Left ventricle myocardium inferior (tissue), 1 donor: ENCODE results near the gene ARF1. TPM values are rescaled to one million over a fixed set of nuclear protein-coding genes. Genes with fewer than 3 reads are reported as not detected.
A peak's percentile ranks its signal among the peaks of the same experiment; 100 is the strongest.

ENCODE experiments used
- DNase-seq: peaks from one replicate; pipeline ENCODE4 v3.0.0-alpha.2; 2020
- H3K27ac ChIP-seq: fragments of 200-600 bp; replicated peaks from 2 replicates; pipeline ENCODE4 v1.8.0; 2021
- H3K27me3 ChIP-seq: fragments of 200-600 bp; 2 replicates; pipeline ENCODE4 v1.8.0; 2021; ENCODE audit warnings: low read depth
- H3K36me3 ChIP-seq: fragments of 200-600 bp; 2 replicates; pipeline ENCODE4 v1.8.0; 2021
- H3K4me1 ChIP-seq: fragments of 200-600 bp; 2 replicates; pipeline ENCODE4 v1.8.0; 2021
- H3K4me3 ChIP-seq: fragments of 200-600 bp; 2 replicates; pipeline ENCODE4 v1.8.0; 2021; ENCODE audit warnings: mild to moderate bottlenecking, moderate library complexity
- H3K9me3 ChIP-seq: fragments of 200-600 bp; replicated peaks from 2 replicates; pipeline ENCODE4 v1.8.0; 2021
- intact Hi-C: fragments of 100-400 bp; cut with micrococcal nuclease; formaldehyde crosslinking; loops from one replicate; pipeline ENCODE4 v1.11.0; 2022
- microRNA-seq: library from miRNA; unstranded; fragments of <30 nt; microRNA quantifications from one replicate; pipeline ENCODE4 v1.2.0, GENCODE V29; 2020
- total RNA-seq: library from RNA; stranded (reverse); fragmentation: NEBNext Ultra II Directional; extraction: Animal tissue kit (Norgen Biotek cat#: 25700); gene quantifications from one replicate; pipeline ENCODE4 v1.2.1, GENCODE V29; 2021
- TF ChIP-seq, protein P1 (sequence below): fragments of 200-600 bp; IDR thresholded peaks from 2 replicates; pipeline ENCODE4 v1.8.0; 2021; ENCODE audit warnings: antibody characterized with exemption, mild to moderate bottlenecking, borderline replicate concordance
- donor health status: DM: no; HTN: yes; CAD: no; lungs with severe emphysema.

Gene ARF1
- total RNA-seq, 1 donor from 2014 or later, result 294 TPM

GRCh38 chr1:228148196-228148861 lies 65.8 kb downstream of the ARF1 start:
- no peaks in the 10 kb centered on the region for H3K27me3 ChIP-seq
- peaks cover 37% of the 10 kb centered on the region for H3K36me3 ChIP-seq
- H3K4me3 ChIP-seq, result peak overlapping the region; percentile 59
- no peak for DNase-seq
- peak overlapping the region; percentile 90 for H3K27ac ChIP-seq
- TF ChIP-seq, protein P1, sequence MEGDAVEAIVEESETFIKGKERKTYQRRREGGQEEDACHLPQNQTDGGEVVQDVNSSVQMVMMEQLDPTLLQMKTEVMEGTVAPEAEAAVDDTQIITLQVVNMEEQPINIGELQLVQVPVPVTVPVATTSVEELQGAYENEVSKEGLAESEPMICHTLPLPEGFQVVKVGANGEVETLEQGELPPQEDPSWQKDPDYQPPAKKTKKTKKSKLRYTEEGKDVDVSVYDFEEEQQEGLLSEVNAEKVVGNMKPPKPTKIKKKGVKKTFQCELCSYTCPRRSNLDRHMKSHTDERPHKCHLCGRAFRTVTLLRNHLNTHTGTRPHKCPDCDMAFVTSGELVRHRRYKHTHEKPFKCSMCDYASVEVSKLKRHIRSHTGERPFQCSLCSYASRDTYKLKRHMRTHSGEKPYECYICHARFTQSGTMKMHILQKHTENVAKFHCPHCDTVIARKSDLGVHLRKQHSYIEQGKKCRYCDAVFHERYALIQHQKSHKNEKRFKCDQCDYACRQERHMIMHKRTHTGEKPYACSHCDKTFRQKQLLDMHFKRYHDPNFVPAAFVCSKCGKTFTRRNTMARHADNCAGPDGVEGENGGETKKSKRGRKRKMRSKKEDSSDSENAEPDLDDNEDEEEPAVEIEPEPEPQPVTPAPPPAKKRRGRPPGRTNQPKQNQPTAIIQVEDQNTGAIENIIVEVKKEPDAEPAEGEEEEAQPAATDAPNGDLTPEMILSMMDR, result no peak
- H3K4me1 ChIP-seq, result peaks cover 83% of the 10 kb centered on the region
- H3K9me3 ChIP-seq, result no peaks in the 10 kb centered on the region
- intact Hi-C loops, result no loop called here

Small RNAs within 50 kb of the gene (microRNA-seq; reads per million reads assigned to microRNA genes)
- 1.2 reads per million for gene MIR3620

Other genes starting within 250 kb of the ARF1 start
- gene WNT9A, start 134.8 kb upstream of the ARF1 start, total RNA-seq, result 4.8 TPM
- not detected for gene WNT3A, start 75.7 kb upstream of the ARF1 start, total RNA-seq
- gene C1orf35, start 20.6 kb downstream of the ARF1 start, total RNA-seq, result 7.1 TPM
- 51.0 TPM for gene MRPL55, start 26.6 kb downstream of the ARF1 start, total RNA-seq
- 150 TPM for gene GUK1, start 57.6 kb downstream of the ARF1 start, total RNA-seq
- gene GJC2, start 67.2 kb downstream of the ARF1 start, total RNA-seq, result 1.0 TPM
- 15.0 TPM for gene IBA57, start 83.1 kb downstream of the ARF1 start, total RNA-seq
- 316 TPM for gene OBSCN, start 125.3 kb downstream of the ARF1 start, total RNA-seq